Activated CD8-positive, alpha-beta memory T cell treated with anti-CD3 and anti-CD28 coated beads, Interleukin-2, amount 50 U/mL, for 1 hour (primary cell): ENCODE measurements around the gene NDN.
"Not testable (repeated sequence)": the region's sequence is repeated elsewhere in the genome, so short reads cannot be mapped to it uniquely, and the experiment has no call there.

Source experiments
- DNase-seq: peaks from one replicate; pipeline ENCODE4 v3.0.0-alpha.2; 2020; ENCODE audit errors: extremely low read depth

NDN gene

DNA sequence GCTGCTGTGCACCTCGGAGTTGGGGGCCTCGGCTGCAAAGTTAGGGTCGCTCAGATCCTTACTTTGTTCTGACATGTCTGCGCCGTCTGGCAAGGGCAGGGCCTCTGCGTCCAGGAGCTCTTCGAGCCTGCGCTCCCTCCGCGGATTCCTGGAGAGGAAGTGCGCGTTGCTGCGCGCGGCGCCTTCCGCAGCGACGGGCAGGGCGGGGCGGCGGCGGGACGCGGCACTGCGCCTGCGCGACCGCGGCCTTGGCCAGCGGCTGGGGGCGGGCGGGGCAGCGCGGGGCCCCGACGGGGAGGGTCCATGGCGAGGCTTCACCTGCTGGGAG is at the start of gene NDN:
Gene NDN, minus strand, starts transcription at position 163 of the 328 bp plus-strand sequence. Its CDS starts 88 bp downstream, at position 75.
- DNase-seq, result no peak

GRCh38 chr15:23736033-23736673 is 49.0 kb upstream of the NDN start:
- no peak for DNase-seq

DNA sequence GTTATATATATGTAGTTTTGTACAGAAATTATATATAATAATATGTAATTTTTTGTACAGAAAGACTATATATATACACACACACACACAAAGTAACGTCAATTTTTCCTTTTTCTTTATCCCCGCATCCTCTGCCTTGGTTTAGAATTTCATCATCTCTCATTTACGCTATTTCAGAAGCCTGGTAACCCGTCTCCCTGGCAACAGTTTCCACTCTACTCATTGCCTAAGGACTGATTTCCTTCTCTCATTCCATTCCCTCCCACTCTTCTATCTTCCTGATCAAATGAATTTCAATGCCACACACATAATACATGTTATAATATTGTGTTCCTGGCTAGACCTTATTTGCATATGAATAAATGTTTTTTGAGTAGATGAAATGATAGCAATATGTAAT is 47.8 kb upstream of the NDN start:
- DNase-seq, result no peak

- not testable (repeated sequence) for DNase-seq
These were observed 27.0 kb upstream of the NDN start for GRCh38 chr15:23713874-23714656.

- no peak for DNase-seq
These were observed 21.2 kb upstream of the NDN start for GRCh38 chr15:23708332-23708731.

DNA sequence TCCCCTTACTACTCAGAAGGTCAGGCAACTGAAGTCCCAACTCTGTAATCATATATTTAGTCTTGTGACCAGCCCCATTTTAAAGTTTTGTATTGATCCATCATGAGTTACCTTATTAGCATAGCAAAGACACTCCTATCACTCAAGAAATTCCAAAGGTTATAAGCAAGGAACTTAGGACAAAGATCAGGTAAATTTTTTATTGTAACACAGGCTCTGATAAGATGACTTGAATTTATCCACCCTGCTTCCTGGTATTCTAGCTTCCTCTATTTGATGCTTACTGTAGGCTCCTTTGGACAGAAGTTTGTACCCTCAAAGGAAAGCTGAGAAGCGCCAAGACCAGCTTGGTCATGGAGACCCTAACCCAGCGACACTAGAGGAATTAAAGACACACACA is 8.2 kb upstream of the NDN start:
- no peak for DNase-seq

DNA sequence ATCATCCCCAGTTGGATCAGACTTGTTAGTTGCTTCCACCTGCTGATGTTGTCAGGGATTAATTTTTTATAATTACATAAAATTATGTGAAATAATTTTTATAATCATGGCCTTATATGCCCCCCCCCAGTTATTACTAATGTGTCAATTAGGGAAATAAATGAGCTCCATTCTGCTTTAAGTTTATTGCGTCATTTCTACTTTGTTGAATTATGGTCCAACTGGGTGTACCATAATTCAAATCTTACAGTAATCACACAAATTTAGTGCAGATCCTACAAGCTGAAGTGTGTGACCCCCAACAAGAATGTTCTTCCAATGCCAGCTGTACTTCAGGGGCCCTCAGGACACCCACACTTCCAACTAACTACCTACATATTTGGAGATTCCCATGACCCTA is 7.5 kb upstream of the NDN start:
- no peak for DNase-seq

DNA sequence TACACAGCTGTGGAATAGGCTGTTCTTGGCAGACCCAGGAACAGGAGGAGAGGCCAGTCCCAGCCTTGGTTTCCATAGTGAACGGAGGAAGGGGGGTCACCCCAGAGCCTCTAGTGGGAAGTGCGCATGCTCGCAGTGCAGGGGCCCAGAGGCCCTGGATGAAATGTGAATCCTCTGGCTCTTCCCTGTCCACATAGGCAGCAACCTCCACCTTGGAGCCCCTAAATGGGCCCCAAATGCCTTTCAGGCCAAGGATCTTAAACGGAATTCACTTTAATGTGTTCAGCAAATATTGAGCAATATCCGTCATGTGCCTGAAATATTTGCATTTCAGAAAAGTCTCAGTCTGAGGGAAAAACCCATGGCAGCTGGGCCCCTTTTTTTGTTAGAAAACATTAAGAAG is 3.3 kb upstream of the NDN start:
- no peak for DNase-seq

DNA sequence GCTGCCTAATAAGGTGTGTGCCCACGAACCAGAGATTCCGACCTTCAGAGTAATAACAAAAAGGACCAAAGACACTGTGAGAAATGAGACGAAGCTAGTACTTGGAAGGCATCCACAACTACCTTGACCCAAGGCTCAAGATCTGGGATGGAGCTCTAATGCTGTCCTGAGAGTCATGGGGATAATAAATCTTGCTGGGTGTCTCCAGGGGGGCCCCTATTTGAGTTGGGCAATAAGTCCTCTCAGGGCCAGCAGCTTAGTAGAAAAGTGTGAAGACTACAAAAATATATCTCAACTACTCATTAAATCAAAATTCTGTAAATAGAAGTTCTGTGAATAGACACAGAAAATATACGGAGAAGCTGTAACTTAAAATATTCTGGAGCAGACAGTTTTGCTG is 2.9 kb upstream of the NDN start:
- no peak for DNase-seq

DNA sequence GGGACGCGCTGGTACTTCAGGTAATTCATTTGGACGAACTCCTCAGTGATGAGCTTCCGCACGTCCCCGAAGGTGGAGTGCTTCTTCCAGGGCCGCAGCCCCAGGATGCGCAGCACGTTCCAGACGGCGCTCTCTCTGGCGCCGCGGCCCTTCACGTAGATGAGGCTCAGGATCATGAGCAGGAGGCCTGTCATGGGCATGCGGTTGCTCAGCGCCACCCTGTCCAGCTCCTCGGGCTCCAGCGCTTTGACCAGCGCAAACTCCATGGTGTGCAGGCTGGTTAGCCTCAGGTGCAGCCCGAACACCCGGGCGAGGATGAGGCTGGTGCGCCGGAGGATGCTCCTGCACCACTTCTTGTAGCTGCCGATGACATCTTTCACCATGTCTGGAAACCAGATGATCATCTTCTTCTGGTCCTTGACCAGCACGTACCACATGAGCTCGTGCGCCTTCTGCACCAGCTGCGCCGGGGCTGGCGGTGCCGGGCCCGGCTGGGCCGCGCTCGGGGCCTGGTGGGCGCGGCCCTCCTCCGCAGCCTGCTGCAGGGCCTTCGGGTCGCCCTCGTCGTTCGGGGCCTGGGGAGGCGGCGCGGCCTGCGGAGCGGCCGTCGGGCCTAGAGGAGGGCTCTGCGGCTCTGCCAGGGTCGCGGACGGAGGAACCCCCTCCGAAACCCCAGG is 501 bp downstream of the NDN start:
- no peak for DNase-seq

- no peak for DNase-seq
These were observed 15.6 kb downstream of the NDN start for GRCh38 chr15:23671481-23671880.

DNA sequence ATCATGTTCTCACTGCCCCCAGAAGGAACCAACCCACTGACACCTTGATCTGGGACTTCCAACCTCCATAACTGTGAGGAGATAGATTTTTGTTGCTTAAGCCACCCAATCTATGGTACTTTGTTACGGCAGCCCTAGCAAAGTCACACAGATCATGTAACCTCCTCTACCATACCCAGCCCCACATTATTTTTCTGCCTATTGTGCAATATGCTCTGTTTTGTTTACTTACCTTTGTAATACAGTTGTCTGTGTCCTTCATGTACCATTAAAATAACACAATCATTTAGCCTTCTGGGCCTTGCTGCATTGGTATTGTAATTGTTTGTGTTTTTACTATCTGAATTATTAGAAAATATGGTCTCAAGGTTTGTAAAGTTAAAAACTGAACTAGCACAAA is 16.1 kb downstream of the NDN start:
- DNase-seq, result no peak

- no peak for DNase-seq
These were observed 23.9 kb downstream of the NDN start for GRCh38 chr15:23663232-23663631.

DNA sequence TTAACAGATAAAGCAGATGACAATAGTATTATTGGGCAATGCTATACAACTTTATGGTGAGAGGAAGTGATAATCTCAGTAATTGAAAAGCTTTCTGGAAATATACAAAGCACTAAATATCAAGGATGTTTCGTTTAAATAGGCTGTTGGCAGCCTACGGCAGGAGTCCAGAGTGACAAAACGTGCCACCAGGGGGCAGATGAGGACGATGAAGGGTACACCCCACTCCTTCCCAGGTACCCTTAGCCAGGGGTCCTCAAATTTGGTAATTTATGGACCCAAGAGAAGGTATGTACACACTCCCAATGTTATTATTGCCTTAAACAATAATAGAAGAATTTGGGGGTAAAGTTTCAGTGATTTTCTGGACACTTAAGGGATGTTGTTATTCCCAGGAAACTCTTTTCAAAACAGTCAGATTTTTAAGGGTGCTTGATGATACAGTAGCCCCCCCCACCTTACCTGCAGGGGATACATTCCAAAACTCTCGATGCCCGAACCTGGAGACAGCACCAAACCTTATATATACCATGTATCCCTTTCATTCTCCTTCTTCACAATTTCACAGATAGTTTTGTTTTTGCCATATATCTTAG is 38.1 kb downstream of the NDN start:
- no peak for DNase-seq

DNA sequence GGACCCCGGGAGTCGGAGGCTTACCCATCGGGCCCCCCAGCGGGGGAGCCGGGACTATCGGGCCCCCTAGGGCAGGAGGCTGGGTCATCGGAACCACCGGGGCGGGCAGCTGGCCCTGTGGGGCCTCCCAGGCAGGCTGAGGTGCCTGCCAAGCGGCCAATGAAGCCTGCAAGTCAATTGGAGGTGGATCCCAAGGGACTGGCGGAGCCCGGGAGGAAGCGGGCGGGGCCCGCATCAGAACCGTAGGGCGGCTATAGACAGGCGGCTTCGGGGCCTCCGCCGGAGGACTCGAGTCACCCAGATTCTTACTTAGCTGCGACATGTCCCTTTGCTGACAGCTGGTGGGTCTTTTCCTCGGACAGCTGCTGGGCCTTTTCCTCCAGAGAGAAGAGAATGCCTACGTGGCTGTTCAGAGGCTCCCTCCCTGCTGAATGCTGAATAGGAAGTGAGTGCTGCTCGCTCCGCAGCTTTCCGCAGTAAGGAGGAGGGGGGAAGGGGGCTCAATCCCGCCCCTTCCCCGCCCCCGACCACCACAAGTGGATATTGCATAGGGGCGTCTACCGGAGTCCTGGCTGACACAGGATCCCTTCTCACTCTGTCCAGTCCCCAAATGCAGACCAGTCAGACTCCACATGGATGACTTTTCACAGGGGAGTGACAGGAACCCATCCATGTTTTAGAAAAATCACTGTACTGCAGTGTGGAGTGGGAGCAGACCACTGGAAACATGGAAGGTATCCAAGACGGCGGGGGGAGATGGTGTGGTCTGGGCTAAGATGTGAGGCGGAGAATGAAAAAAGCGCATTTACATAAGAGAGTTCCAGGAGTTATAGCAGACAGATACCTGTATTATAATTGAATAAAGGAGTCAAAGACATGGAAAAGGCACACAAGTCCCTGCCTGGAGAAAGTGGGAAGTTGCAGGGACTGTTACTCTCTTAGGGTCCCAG is 39.4 kb downstream of the NDN start, which contains the start of gene MAGEL2:
Gene MAGEL2, minus strand, starts transcription at position 447 of the 950 bp plus-strand sequence. Its CDS starts 125 bp downstream, at position 322.
- DNase-seq, result no peak

DNA sequence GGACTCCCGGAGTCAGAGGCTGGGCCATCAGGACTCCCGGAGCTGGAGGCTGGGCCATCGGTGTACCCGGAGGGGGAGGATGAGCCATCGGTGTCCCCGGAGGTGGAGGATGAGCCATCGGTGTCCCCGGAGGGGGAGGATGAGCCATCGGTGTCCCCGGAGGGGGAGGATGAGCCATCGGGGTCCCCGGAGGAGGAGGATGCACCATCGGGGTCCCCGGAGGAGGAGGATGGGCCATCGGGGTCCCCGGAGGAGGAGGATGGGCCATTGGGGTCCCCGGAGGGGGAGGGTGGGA is 40.2 kb downstream of the NDN start:
- no peak for DNase-seq

- DNase-seq, result no peak
These were observed 40.7 kb downstream of the NDN start for GRCh38 chr15:23646165-23647000.

DNA sequence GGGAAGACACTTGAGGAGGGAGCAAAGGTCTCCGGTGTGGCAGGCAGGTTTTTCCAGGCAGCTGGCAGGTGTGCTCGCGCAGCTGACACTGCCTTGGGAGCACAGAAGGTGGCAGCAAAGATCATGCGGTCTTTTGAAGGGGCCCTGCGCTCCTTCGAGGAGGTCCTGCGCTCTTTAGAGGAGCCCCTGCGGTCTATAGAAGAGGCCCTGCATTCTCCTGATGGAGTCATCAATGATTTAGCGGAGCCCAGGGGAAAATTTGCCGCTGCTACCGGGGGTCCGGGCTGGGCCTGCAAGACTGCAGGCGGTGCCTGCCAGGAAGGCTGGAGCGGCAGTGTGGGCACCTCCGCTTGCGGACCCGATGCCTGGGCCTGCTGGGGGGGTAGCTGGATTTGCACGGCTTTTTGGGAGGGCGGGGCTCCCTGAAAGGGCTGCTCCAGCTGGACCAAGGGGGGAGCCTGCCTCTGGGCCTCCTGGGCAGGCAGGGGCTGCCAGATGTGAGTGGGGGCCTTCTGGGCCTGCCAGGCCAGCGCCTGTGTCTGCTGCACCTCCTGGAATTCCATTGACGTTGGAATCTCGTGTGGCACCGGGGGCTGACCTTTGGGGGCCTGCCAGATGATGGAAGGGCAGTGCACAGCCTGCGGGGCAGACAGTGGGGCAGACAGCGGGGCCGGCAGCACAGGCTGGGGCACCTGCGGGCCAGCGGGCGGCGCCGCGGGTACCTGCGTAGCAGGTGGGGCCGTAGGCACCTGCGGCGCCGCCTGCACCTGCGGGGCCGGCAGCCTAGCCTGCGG is 41.5 kb downstream of the NDN start:
- DNase-seq, result no peak

DNA sequence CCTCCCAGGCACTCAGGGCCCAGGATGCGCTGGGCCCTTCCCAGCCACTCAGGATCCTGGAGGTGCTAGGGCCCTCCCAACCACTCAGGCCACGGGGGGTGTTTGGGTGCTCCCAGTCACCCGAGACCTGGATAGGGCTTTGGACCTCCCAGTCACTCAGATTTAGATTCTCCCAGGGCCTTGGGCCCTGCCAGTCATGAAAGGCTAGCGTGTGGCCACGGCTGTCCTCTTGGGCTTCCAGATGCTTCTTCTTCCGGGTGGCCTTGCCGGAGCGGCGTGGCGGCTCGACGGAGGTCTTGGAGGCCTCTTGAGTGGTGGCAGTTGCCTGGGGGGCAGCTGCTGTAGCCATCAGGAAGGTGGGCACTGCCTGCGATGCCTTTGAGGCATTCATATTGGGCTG is 42.3 kb downstream of the NDN start:
- no peak for DNase-seq
